Left cardiac atrium (tissue), 4 donors: Measurements from ENCODE around the gene RAB11A. TPM values are rescaled to one million over a fixed set of nuclear protein-coding genes. Genes with fewer than 3 reads are reported as not detected.
"Not testable (repeated sequence)": the region's sequence is repeated elsewhere in the genome, so short reads cannot be mapped to it uniquely, and the experiment has no call there.

Experiments used
- ATAC-seq, 2 donors: fragments of 200-7000 bp; cut with Tn5 transposase; one replicate each; pipeline ENCODE4 v1.9.1; 2020; ENCODE audit warnings: mild to moderate bottlenecking in 2 of 2, moderate library complexity in 2 of 2
- DNase-seq: peaks from one replicate; pipeline ENCODE4 v3.0.0-alpha.2; 2020
- intact Hi-C, 2 donors: fragments of 100-400 bp; cut with DNase I; formaldehyde crosslinking; loops; one replicate each; pipeline versions ENCODE4 v1.14.1 to v1.15.1; 2022 to 2023
- total RNA-seq, 2 donors: library from RNA; stranded (reverse); fragmentation: NEBNext Ultra II Directional; extraction: Animal tissue kit (Norgen Biotek cat#: 25700); gene quantifications; one replicate each; pipeline ENCODE4 v1.2.1, GENCODE V29; 2021
- donor health status: DM: no; HTN: yes; CAD: no.
- donor health status: DM: no; HTN: yes; CAD: no; lungs with severe emphysema.
- donor health status: DM: yes; HTN: yes; CAD: no.
- donor health status: Dilated cardiomyopathy.

The RAB11A gene
- total RNA-seq, 2 donors from 2014 or later: 159 to 202 TPM

DNA sequence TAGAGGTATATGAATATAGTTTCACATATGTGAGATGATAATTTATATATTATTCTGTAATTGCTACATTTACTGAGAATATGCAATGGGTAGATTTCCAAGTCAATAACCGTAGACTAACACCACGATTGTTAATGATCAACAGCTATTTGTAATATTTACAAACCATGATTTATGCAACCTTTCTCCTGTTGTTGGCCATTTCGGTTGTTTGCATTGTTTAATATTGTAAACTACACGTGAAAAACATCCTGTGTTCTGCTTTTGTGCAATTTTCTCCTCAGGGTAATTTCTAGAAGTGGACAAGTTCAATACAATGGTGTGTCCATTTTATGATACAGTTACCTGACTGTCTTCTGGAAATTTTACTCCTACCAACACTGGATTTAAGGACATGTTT, 29.3 kb upstream of the RAB11A start:
- DNase-seq (no peak), ATAC-seq (no peak)
- intact Hi-C loops: no loop called here

- DNase-seq: peak; percentile 41
- intact Hi-C loops: no loop called here
- peak; percentile 57 to 62 for ATAC-seq
Observed at GRCh38 chr15:65841121-65841930, 28.0 kb upstream of the RAB11A start.

GRCh38 chr15:65845826-65846519, 23.3 kb upstream of the RAB11A start:
- intact Hi-C loops: no loop called here
- no peak for DNase-seq
- ATAC-seq: no peak

- DNase-seq: no peak
- intact Hi-C loops: no loop called here
- ATAC-seq: no peak
Observed at GRCh38 chr15:65847989-65848388, 21.3 kb upstream of the RAB11A start.

- no peak for ATAC-seq
- intact Hi-C loops: no loop called here
- DNase-seq: no peak
Observed at GRCh38 chr15:65851981-65852380, 17.3 kb upstream of the RAB11A start.

GRCh38 chr15:65856821-65857455, 12.4 kb upstream of the RAB11A start:
- peak in 1 of 2 donors; percentile 49 for ATAC-seq
- intact Hi-C loops: loop anchor here in 1 of 2 donors (2.0 kb wide), 1 partner anchor 218 kb away; no protein-coding TSS in a partner anchor
- peak; percentile 68 for DNase-seq

DNA sequence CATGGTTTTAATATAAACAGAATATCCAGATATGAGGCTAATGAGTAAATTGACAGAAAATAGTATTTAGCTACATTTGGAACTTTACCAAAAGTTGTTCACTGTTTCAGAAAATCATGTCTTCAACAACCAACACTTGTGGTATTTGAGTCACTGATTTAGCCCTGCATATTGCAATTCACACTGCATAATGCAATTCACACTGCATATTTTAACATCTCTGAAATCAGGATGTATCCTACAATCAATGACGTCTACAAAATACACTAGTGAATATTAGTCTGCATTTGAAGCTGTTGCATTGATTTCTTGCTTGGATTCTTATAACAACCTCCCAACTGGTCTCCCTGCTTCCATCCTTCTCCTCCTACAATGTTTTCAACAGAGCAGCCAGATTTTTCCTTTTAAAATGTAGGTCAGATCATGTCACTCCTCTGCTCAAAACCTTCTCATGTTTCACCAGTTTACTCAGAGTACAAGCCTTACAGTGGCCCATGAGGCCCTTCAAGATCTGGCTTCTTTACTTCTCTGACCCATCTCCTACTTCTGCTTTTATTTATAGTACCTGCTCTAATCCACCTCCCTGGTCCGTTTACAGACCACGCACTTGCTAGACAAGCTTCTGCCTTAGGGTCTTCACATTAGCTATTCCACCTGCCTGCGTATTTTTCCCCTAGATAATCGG, 11.4 kb upstream of the RAB11A start:
- intact Hi-C loops: loop anchor here in 1 of 2 donors (2.0 kb wide), 1 partner anchor 219 kb away; no protein-coding TSS in a partner anchor
- ATAC-seq (peak in 1 of 2 donors; percentile 22), DNase-seq (no peak)

DNA sequence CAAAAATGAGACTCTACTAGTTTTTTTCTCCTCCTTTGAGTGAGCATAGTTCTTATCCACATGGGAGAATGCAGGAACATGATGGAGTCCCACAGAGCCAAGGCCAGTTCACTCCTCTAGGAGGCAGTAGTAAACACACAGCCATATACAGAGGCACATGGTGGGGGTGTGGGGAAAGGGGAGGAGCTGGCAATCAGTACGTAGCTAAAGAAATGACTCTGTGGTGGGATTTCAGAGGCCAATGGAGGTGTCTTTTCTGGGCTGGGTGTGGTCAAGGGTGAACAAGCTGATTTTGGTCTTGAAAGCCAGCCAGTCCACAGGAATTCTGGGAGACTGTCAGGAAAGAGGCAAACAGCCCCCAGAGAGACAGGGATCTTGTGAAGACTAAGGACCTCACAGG, 6.6 kb upstream of the RAB11A start:
- intact Hi-C loops: no loop called here
- DNase-seq (peak; percentile 36), ATAC-seq (peak; percentile 34 to 74)

DNA sequence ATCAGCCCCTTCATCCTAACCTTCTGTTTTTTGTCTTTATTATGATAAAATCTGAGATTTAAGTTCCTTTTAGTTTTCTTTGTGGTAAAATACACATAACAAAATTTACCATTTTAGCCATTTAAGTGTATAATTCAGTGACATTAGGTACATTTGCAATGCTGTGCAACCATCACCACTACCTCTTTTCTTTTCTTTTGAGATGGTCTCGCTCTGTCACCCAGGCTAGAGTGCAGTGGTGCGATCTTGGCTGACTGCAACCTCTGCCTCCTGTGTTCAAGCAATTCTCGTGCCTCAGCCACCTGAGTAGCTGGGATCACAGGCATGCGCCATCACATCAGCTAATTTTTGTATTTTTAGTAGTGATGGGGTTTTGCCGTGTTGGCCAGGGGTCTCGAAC, 6.2 kb upstream of the RAB11A start:
- ATAC-seq (no peak), DNase-seq (no peak)
- intact Hi-C loops: no loop called here

DNA sequence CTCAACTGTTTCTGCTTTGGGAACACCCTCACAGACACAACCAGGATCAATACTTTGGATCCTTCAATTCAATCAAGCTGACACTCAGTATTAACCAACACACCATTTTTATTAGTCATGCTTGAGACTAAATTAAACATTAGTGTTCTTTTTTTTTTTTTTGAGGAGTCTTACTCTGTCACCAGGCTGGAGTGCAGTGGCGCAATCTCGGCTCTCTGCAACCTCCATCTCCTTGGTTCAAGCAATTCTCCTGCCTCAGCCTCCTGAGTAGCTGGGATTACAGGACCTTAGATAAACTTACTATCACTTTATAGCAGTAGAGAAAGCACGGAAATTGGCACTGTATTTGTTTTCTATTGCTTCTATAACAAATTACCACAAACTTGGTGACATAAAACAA, 2.0 kb upstream of the RAB11A start:
- ATAC-seq: no peak
- intact Hi-C loops: no loop called here
- no peak for DNase-seq

- ATAC-seq, DNase-seq, intact Hi-C loops: not testable (repeated sequence)
Observed at GRCh38 chr15:65867933-65868332, 1.4 kb upstream of the RAB11A start.

GRCh38 chr15:65868546-65869125, 655 bp upstream of the RAB11A start:
- intact Hi-C loops: loop anchor here in 1 of 2 donors (1.0 kb wide), 1 partner anchor 77 kb away; no protein-coding TSS in a partner anchor

DNA sequence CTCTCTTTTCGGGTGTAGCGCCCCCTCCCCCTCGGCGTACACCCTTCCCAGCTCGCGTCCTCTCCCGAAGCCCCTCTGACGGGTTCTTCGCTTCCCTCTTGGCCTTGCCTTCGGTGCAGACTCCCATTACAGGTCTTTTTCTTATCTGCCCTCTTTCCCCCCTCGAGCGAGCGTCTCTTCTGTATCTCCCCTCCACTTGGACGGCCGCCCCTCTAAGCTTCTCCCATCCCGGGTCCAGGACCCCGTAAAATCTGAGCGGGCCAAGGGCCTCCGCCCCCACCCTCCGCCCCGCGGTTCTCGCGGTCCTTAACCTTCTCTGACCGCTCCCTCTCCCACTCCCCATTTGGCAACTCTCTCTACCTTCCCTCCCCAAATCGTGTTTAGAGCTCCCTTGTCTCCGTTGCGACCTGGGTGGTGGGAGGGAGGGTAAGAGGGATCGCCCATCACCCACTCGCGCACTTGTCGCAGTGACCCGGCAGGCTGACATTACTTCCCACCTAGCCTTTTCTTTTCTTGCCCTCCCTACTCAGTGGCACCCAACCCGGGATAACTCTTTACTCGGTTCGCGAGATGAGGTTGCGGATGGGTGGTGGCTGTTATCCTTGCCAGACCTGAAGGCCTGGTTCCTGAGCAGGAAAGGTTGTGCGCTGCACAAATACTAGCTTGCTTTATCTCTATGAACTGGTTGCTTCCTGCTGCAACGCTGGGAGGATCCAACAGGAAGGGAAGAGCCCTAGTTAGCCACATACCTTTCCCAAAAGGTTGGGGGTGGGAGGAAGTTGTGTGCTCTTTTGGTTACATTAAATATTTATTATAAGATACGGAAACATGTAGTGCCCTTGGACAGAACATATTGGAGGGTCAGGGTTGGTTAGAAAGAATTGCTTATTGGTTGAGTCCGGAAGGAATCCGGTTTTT, 922 bp downstream of the RAB11A start:
- ATAC-seq (peak; percentile 10 to 41), DNase-seq (peak; percentile 77)
- intact Hi-C loops: loop anchor here in 1 of 2 donors (1.0 kb wide), 1 partner anchor 79 kb away; no protein-coding TSS in a partner anchor

More at GRCh38 chr15:65868546-65869125, 655 bp upstream of the RAB11A start:
- ATAC-seq (no peak), DNase-seq (no peak)

- DNase-seq: no peak
- intact Hi-C loops: no loop called here
- ATAC-seq: no peak
Observed at GRCh38 chr15:65870889-65871533, 1.7 kb downstream of the RAB11A start.

GRCh38 chr15:65871886-65872285, 2.6 kb downstream of the RAB11A start:
- DNase-seq, intact Hi-C loops, ATAC-seq: not testable (repeated sequence)

DNA sequence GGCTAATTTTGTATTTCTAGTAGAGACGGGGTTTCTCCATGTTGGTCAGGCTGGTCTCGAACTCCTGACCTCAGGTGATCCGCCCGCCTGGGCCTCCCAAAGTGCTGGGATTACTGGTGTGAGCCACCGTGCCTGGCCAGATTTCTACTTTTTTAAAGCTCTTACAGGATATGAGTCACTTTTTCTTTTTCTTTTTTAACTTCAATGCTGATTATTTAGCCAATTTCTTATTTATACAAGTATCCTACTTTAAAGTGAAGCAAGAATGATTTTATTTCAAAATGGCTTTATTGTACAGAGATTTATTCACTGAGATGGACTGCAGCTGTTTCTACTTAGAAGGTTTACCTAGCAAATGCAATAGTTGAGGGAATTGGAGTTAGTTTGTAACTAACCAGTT, 3.3 kb downstream of the RAB11A start:
- ATAC-seq, intact Hi-C loops, DNase-seq: not testable (repeated sequence)

- intact Hi-C loops: no loop called here
Observed at GRCh38 chr15:65873256-65873655, 4.0 kb downstream of the RAB11A start.

More at GRCh38 chr15:65873256-65873655, 4.0 kb downstream of the RAB11A start:
- DNase-seq: no peak
- no peak for ATAC-seq
